HEK293 (cell line): ENCODE measurements around the gene YOD1.

ENCODE experiments used
- ATF2 ChIP-seq: fragments of 450-650 bp; formaldehyde crosslinking; IDR thresholded peaks from 2 replicates; pipeline ENCODE4 v1.5.1; 2016; ENCODE audit warnings: missing biosample characterization, missing genetic modification characterization, low read depth
- CTCF ChIP-seq: fragments of 450-650 bp; formaldehyde crosslinking; IDR thresholded peaks from 2 replicates; pipeline ENCODE4 v1.5.1; 2016; ENCODE audit warnings: missing biosample characterization, missing genetic modification characterization
- EGR2 ChIP-seq: fragments of 450-650 bp; formaldehyde crosslinking; IDR thresholded peaks from 2 replicates; pipeline ENCODE4 v1.5.1; 2016; ENCODE audit warnings: low read depth, missing biosample characterization, missing genetic modification characterization
- HIC1 ChIP-seq: fragments of 450-650 bp; formaldehyde crosslinking; IDR thresholded peaks from 2 replicates; pipeline ENCODE4 v1.5.1; 2016; ENCODE audit warnings: missing biosample characterization, missing genetic modification characterization
- OVOL3 ChIP-seq: fragments of 450-650 bp; formaldehyde crosslinking; IDR thresholded peaks from 2 replicates; pipeline ENCODE4 v1.5.1; 2016; ENCODE audit warnings: missing biosample characterization, missing genetic modification characterization
- SCRT1 ChIP-seq: fragments of 450-650 bp; formaldehyde crosslinking; IDR thresholded peaks from 2 replicates; pipeline ENCODE4 v1.5.1; 2016; ENCODE audit warnings: missing biosample characterization, missing genetic modification characterization, borderline replicate concordance
- WT1 ChIP-seq: fragments of 450-650 bp; formaldehyde crosslinking; IDR thresholded peaks from 2 replicates; pipeline ENCODE4 v1.5.1; 2016; ENCODE audit warnings: missing biosample characterization, missing genetic modification characterization
- YY1 ChIP-seq: fragments of 450-650 bp; formaldehyde crosslinking; IDR thresholded peaks from 2 replicates; pipeline ENCODE4 v1.5.1; 2018; ENCODE audit warnings: missing biosample characterization, missing genetic modification characterization
- ZBTB8A ChIP-seq: fragments of 450-650 bp; formaldehyde crosslinking; IDR thresholded peaks from 2 replicates; pipeline ENCODE4 v1.5.1; 2016; ENCODE audit warnings: missing biosample characterization, missing genetic modification characterization
- ZEB2 ChIP-seq: fragments of 450-650 bp; formaldehyde crosslinking; IDR thresholded peaks from 2 replicates; pipeline ENCODE4 v1.5.1; 2016; ENCODE audit warnings: missing biosample characterization, missing genetic modification characterization
- ZFHX2 ChIP-seq: fragments of 450-650 bp; formaldehyde crosslinking; conservative IDR thresholded peaks from 2 replicates; pipeline ENCODE4 v1.5.1; 2016; ENCODE audit warnings: missing biosample characterization, missing genetic modification characterization
- ZFP3 ChIP-seq: fragments of 450-650 bp; formaldehyde crosslinking; IDR thresholded peaks from 2 replicates; pipeline ENCODE4 v1.5.1; 2016; ENCODE audit warnings: low read depth, missing biosample characterization, missing genetic modification characterization
- ZIC2 ChIP-seq: fragments of 450-650 bp; formaldehyde crosslinking; IDR thresholded peaks from 2 replicates; pipeline ENCODE4 v1.5.1; 2016; ENCODE audit warnings: missing biosample characterization, missing genetic modification characterization
- ZNF133 ChIP-seq: fragments of 450-650 bp; formaldehyde crosslinking; IDR thresholded peaks from 2 replicates; pipeline ENCODE4 v1.5.1; 2016; ENCODE audit warnings: missing biosample characterization, missing genetic modification characterization
- ZNF140 ChIP-seq: fragments of 450-650 bp; formaldehyde crosslinking; IDR thresholded peaks from 2 replicates; pipeline ENCODE4 v1.5.1; 2016; ENCODE audit warnings: missing biosample characterization, missing genetic modification characterization
- ZNF146 ChIP-seq: fragments of 450-650 bp; formaldehyde crosslinking; IDR thresholded peaks from 2 replicates; pipeline ENCODE4 v1.5.1; 2016; ENCODE audit warnings: missing biosample characterization, missing genetic modification characterization
- ZNF157 ChIP-seq: fragments of 450-650 bp; formaldehyde crosslinking; IDR thresholded peaks from 2 replicates; pipeline ENCODE4 v1.5.1; 2016; ENCODE audit warnings: missing biosample characterization, missing genetic modification characterization
- ZNF16 ChIP-seq: fragments of 450-650 bp; formaldehyde crosslinking; IDR thresholded peaks from 2 replicates; pipeline ENCODE4 v1.5.1; 2016; ENCODE audit warnings: low read depth, missing biosample characterization, missing genetic modification characterization
- ZNF174 ChIP-seq: fragments of 450-650 bp; formaldehyde crosslinking; IDR thresholded peaks from 2 replicates; pipeline ENCODE4 v1.5.0; 2017; ENCODE audit warnings: missing biosample characterization, mild to moderate bottlenecking, missing genetic modification characterization
- ZNF211 ChIP-seq: fragments of 450-650 bp; formaldehyde crosslinking; IDR thresholded peaks from 2 replicates; pipeline ENCODE4 v1.5.1; 2016; ENCODE audit warnings: low read depth, missing biosample characterization, missing genetic modification characterization
- ZNF239 ChIP-seq: fragments of 450-650 bp; formaldehyde crosslinking; IDR thresholded peaks from 2 replicates; pipeline ENCODE4 v1.5.1; 2016; ENCODE audit warnings: missing biosample characterization, missing genetic modification characterization
- ZNF26 ChIP-seq: fragments of 450-650 bp; formaldehyde crosslinking; IDR thresholded peaks from 2 replicates; pipeline ENCODE4 v1.5.1; 2016; ENCODE audit warnings: missing biosample characterization, missing genetic modification characterization
- ZNF324 ChIP-seq: fragments of 450-650 bp; formaldehyde crosslinking; IDR thresholded peaks from 2 replicates; pipeline ENCODE4 v1.5.1; 2016; ENCODE audit warnings: missing biosample characterization, missing genetic modification characterization
- ZNF423 ChIP-seq: fragments of 450-650 bp; formaldehyde crosslinking; IDR thresholded peaks from 2 replicates; pipeline ENCODE4 v1.5.1; 2016; ENCODE audit warnings: missing biosample characterization, missing genetic modification characterization
- ZNF449 ChIP-seq: fragments of 450-650 bp; formaldehyde crosslinking; IDR thresholded peaks from 2 replicates; pipeline ENCODE4 v1.5.1; 2017; ENCODE audit warnings: missing biosample characterization, mild to moderate bottlenecking, missing genetic modification characterization, moderate library complexity
- ZNF544 ChIP-seq: fragments of 450-650 bp; formaldehyde crosslinking; IDR thresholded peaks from 2 replicates; pipeline ENCODE4 v1.5.0; 2017; ENCODE audit warnings: missing biosample characterization, missing genetic modification characterization
- ZNF692 ChIP-seq: fragments of 450-650 bp; formaldehyde crosslinking; IDR thresholded peaks from 2 replicates; pipeline ENCODE4 v1.5.1; 2016; ENCODE audit warnings: missing biosample characterization, missing genetic modification characterization
- ZNF747 ChIP-seq: fragments of 450-650 bp; formaldehyde crosslinking; IDR thresholded peaks from 2 replicates; pipeline ENCODE4 v1.5.1; 2016; ENCODE audit warnings: missing biosample characterization, missing genetic modification characterization
- ZNF837 ChIP-seq: fragments of 450-650 bp; formaldehyde crosslinking; IDR thresholded peaks from 2 replicates; pipeline ENCODE4 v1.5.1; 2016; ENCODE audit warnings: missing biosample characterization, missing genetic modification characterization
- ZSCAN4 ChIP-seq: fragments of 450-650 bp; formaldehyde crosslinking; IDR thresholded peaks from 2 replicates; pipeline ENCODE4 v1.5.1; 2017; ENCODE audit warnings: missing biosample characterization, missing genetic modification characterization

YOD1 gene

GRCh38 chr1:207050480-207051190 is 373 bp downstream of the YOD1 start (continued):
- TF ChIP-seq ZNF140 (tag by site-specific recombination) (no peak), EGR2 (tag by site-specific recombination) (no peak), ZSCAN4 (no peak), OVOL3 (tag by site-specific recombination) (no peak), ZNF16 (no peak), ZNF146 (no peak), ZNF449 (tag by site-specific recombination) (no peak), YY1 (tag by site-specific recombination) (peak; percentile 91), HIC1 (tag by site-specific recombination) (no peak), ZFP3 (tag by site-specific recombination) (no peak), ZNF324 (tag by site-specific recombination) (no peak; the same call in 1 of the 2 replicates), ZNF133 (tag by site-specific recombination) (no peak), WT1 (tag by site-specific recombination) (no peak), ZNF747 (tag by site-specific recombination) (no peak), ZNF174 (no peak), ZNF544 (tag by site-specific recombination) (no peak), ZFHX2 (tag by site-specific recombination) (0 out of 2 replicates have a peak, but pooled peaks have one; percentile 11), ATF2 (tag by site-specific recombination) (no peak), ZNF692 (tag by site-specific recombination) (no peak), ZIC2 (tag by site-specific recombination) (peak; percentile 52; the same call in 1 of the 2 replicates), ZEB2 (tag by site-specific recombination) (peak; percentile 63), SCRT1 (tag by site-specific recombination) (0 out of 2 replicates have a peak, but pooled peaks have one; percentile 27), ZNF423 (tag by site-specific recombination) (no peak), CTCF (tag by site-specific recombination) (no peak), ZNF211 (tag by site-specific recombination) (no peak), ZNF157 (no peak), ZNF239 (tag by site-specific recombination) (no peak), ZNF837 (tag by site-specific recombination) (no peak), ZNF26 (tag by site-specific recombination) (no peak), ZBTB8A (peak; percentile 28; the same call in 1 of the 2 replicates)
